ENCODE data around the gene CYP20A1.

CYP20A1 gene

GRCh38 chr2:203279288-203279687 is 40.5 kb downstream of the CYP20A1 start:
- no peak overlapping the region for H2AFZ ChIP-seq (ENCODE audit: low read depth, low read length, severe bottlenecking)
- no peaks in the 10 kb centered on the region for H3F3A ChIP-seq (ENCODE audit: insufficient read depth)
- no peak overlapping the region for H3K4me2 ChIP-seq (ENCODE audit: low read depth, low read length, poor library complexity, severe bottlenecking)
- H4K20me1 ChIP-seq (ENCODE audit: low read depth, low read length): no peaks in the 10 kb centered on the region
- H3K9me2 ChIP-seq (replicated peaks; ENCODE audit: insufficient read depth, low read length): no peaks in the 10 kb centered on the region
- no peak overlapping the region for H3K27ac ChIP-seq (ENCODE audit: low read depth, low read length)
- H3K27me3 ChIP-seq (ENCODE audit: low read length): no peaks in the 10 kb centered on the region
- no peak overlapping the region for H3K9ac ChIP-seq (ENCODE audit: low read length)
- TF ChIP-seq CTCF (IDR thresholded peaks at IDR 0.05; ENCODE audit: insufficient read depth, low read length, poor library complexity, severe bottlenecking) (no peak), EZH2phosphoT487 (conservative IDR thresholded peaks at IDR 0.05; ENCODE audit: low read length) (no peak)
- no peaks in the 10 kb centered on the region for H3K9me3 ChIP-seq (ENCODE audit: insufficient read depth, low read length)
- H3K79me2 ChIP-seq (ENCODE audit: insufficient read depth, low read length): no peaks in the 10 kb centered on the region
- H3K36me3 ChIP-seq (ENCODE audit: low read length): peaks cover 9% of the 10 kb centered on the region; the same call in 1 of the 2 replicates
- H3K4me3 ChIP-seq (ENCODE audit: insufficient read depth, low read length, poor library complexity, severe bottlenecking): no peak overlapping the region

- TF ChIP-seq CTCF (IDR thresholded peaks at IDR 0.05; ENCODE audit: insufficient read depth, low read length, poor library complexity, severe bottlenecking) (no peak), EZH2phosphoT487 (conservative IDR thresholded peaks at IDR 0.05; ENCODE audit: low read length) (no peak)
- Histone ChIP-seq H3K4me3 (ENCODE audit: insufficient read depth, low read length, poor library complexity, severe bottlenecking) (no peak overlapping the region), H3K4me2 (ENCODE audit: low read depth, low read length, poor library complexity, severe bottlenecking) (no peak overlapping the region), H4K20me1 (ENCODE audit: low read depth, low read length) (no peaks in the 10 kb centered on the region), H3K27ac (ENCODE audit: low read depth, low read length) (no peak overlapping the region), H3K9me2 (replicated peaks; ENCODE audit: insufficient read depth, low read length) (no peaks in the 10 kb centered on the region), H3K9ac (ENCODE audit: low read length) (no peak overlapping the region), H3K36me3 (ENCODE audit: low read length) (peaks cover 9% of the 10 kb centered on the region; the same call in 1 of the 2 replicates), H3K79me2 (ENCODE audit: insufficient read depth, low read length) (no peaks in the 10 kb centered on the region), H3K27me3 (ENCODE audit: low read length) (no peaks in the 10 kb centered on the region), H2AFZ (ENCODE audit: low read depth, low read length, severe bottlenecking) (no peak overlapping the region), H3K9me3 (ENCODE audit: insufficient read depth, low read length) (no peaks in the 10 kb centered on the region), H3F3A (ENCODE audit: insufficient read depth) (no peaks in the 10 kb centered on the region)
Measured at GRCh38 chr2:203280428-203281064, 41.7 kb downstream of the CYP20A1 start.

GRCh38 chr2:203282101-203282500 is 43.3 kb downstream of the CYP20A1 start:
- Histone ChIP-seq H3F3A (ENCODE audit: insufficient read depth) (no peaks in the 10 kb centered on the region), H3K27me3 (ENCODE audit: low read length) (no peaks in the 10 kb centered on the region), H3K9me3 (ENCODE audit: insufficient read depth, low read length) (no peaks in the 10 kb centered on the region), H3K79me2 (ENCODE audit: insufficient read depth, low read length) (no peaks in the 10 kb centered on the region), H3K9ac (ENCODE audit: low read length) (no peak overlapping the region), H3K36me3 (ENCODE audit: low read length) (peaks cover 9% of the 10 kb centered on the region; the same call in 1 of the 2 replicates), H3K4me2 (ENCODE audit: low read depth, low read length, poor library complexity, severe bottlenecking) (no peak overlapping the region), H3K27ac (ENCODE audit: low read depth, low read length) (no peak overlapping the region), H2AFZ (ENCODE audit: low read depth, low read length, severe bottlenecking) (no peak overlapping the region), H3K4me3 (ENCODE audit: insufficient read depth, low read length, poor library complexity, severe bottlenecking) (no peak overlapping the region), H4K20me1 (ENCODE audit: low read depth, low read length) (no peaks in the 10 kb centered on the region), H3K9me2 (replicated peaks; ENCODE audit: insufficient read depth, low read length) (no peaks in the 10 kb centered on the region)
- TF ChIP-seq CTCF (IDR thresholded peaks at IDR 0.05; ENCODE audit: insufficient read depth, low read length, poor library complexity, severe bottlenecking) (no peak), EZH2phosphoT487 (conservative IDR thresholded peaks at IDR 0.05; ENCODE audit: low read length) (no peak)

All from SU-DHL-6 (cell line).